ENCODE data around the gene DCXR. TPM values are rescaled to one million over a fixed set of nuclear protein-coding genes. Genes with fewer than 3 reads are reported as not detected.

Gene DCXR
- total RNA-seq, 3 donors from 2014 or later: 84.9 to 151 (median 124) TPM

DNA sequence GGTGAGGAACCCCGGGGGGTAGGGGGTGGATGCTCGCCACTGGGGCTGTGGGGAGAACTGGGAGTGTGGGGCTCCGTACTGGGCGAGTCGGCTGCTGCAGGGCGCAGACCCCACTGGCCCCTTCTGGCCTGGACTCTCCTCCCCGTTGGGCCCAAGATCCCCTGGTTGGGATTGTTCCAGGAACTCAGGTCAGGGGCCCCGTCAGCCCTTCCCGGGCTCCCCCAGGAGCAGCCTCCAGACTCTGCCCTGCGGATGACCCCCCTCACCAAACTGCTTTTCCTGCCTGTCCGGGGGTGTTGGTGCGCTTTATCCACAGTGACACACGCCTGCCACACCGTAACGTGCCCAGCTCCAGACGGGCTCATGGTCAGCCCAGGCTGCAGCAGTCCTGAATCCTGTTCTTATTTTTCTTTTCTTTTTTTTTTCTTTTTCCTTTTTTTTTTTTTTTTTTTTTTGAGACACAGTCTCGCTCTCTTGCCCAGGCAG, 35.9 kb downstream of the DCXR start:
- ATAC-seq: no peak
- no peak for DNase-seq
- TF ChIP-seq, protein P1, sequence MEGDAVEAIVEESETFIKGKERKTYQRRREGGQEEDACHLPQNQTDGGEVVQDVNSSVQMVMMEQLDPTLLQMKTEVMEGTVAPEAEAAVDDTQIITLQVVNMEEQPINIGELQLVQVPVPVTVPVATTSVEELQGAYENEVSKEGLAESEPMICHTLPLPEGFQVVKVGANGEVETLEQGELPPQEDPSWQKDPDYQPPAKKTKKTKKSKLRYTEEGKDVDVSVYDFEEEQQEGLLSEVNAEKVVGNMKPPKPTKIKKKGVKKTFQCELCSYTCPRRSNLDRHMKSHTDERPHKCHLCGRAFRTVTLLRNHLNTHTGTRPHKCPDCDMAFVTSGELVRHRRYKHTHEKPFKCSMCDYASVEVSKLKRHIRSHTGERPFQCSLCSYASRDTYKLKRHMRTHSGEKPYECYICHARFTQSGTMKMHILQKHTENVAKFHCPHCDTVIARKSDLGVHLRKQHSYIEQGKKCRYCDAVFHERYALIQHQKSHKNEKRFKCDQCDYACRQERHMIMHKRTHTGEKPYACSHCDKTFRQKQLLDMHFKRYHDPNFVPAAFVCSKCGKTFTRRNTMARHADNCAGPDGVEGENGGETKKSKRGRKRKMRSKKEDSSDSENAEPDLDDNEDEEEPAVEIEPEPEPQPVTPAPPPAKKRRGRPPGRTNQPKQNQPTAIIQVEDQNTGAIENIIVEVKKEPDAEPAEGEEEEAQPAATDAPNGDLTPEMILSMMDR (IDR thresholded peaks at IDR 0.05): no peak
- Histone ChIP-seq H3K4me1 (ENCODE audit: low read depth) (no peaks in the 10 kb centered on the region), H3K9me3 (no peaks in the 10 kb centered on the region), H3K4me3 (no peak overlapping the region), H3K36me3 (ENCODE audit: low read depth) (no peaks in the 10 kb centered on the region)
- intact Hi-C loops (cut with DNase I, micrococcal nuclease): no loop called here

DNA sequence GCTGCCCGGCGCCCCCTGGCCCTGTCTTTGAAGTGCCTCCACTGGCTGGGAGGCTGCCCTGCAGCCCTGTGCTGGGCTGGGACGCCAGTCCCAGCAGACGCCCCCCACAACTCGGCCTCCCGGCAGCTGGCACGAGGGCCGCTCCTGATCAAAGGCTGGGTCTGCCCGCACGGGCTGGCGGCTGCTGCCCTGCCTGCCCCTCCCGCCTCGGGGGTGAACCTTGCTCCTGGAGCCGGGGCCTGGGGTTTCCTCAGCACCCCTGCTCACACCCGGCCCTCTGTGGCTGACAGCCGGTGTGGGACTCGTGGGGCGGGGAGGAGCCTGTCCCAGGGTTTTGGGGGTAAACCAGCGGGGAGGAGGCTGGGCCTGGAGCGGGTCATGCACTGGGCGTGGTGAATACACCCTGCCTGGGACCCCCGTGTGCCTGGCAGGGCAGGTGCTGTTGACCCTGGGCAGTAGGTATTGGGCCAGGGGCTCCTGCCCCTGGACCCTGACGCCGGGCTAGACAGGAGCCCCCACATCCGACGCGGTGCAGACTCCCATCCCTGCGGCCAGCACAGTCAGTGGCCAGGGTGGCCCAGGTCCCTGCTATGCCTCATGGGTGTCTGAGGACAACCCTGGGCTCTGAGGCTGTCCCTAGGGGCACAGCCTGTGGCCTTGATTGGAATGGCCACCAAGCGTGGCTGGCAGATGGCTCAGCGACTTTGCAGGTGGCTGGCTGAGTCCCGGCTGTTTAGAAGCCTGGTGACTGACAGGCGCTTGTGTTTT, 36.5 kb downstream of the DCXR start:
- Histone ChIP-seq H3K4me1 (ENCODE audit: low read depth) (no peaks in the 10 kb centered on the region), H3K4me3 (no peak overlapping the region), H3K9me3 (no peaks in the 10 kb centered on the region), H3K36me3 (ENCODE audit: low read depth) (no peaks in the 10 kb centered on the region)
- DNase-seq: no peak
- peak; percentile 25 for ATAC-seq
- intact Hi-C loops (cut with DNase I, micrococcal nuclease): no loop called here
- TF ChIP-seq, protein P1 (IDR thresholded peaks at IDR 0.05): no peak

DNA sequence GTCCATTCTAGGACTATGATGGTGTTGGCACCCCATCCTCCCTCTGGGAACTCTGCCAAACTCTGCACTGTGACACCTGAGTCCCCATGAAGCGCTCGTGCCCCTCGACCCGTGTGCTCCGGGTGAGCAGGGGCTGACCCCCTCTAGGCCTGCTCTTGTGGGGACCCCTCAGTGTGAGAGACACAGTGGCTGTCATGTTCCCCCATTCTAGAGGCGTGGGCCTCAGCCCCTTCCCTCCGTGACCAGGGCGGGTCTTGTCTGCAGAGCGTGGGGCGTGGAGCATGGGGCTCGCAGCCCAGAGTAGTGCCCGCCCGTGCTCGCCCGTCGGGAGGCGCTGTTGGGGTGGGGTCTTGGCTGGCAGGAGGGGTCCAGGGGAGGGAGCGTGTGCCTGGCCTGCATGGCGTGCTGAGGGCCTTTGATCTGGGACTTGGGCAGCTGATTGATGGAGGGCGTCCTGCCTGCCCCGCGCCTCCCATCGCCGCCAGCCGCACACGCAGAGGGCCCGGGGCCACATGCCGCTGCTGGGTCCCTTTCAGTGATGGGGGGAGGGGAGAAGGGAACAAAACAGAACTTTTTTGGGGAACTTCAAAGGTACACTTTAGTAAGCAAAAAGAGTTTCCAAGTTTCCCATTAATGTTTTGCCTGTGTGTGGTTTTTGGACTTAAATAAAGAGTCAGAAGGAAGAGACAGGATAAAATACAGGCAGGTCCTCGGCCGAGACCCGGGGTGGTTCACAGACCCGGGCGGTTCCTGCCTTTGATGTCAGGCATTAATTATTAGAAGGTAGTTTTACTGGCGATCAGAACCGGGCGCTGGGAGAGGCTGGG, 37.3 kb downstream of the DCXR start:
- TF ChIP-seq, protein P1 (IDR thresholded peaks at IDR 0.05): no peak
- no peaks in the 10 kb centered on the region for H3K36me3 ChIP-seq (ENCODE audit: low read depth)
- no peaks in the 10 kb centered on the region for H3K4me1 ChIP-seq (ENCODE audit: low read depth)
- ATAC-seq (no peak), DNase-seq (no peak)
- no peaks in the 10 kb centered on the region for H3K9me3 ChIP-seq
- H3K4me3 ChIP-seq: no peak overlapping the region
- intact Hi-C loops (cut with DNase I, micrococcal nuclease): no loop called here

DNA sequence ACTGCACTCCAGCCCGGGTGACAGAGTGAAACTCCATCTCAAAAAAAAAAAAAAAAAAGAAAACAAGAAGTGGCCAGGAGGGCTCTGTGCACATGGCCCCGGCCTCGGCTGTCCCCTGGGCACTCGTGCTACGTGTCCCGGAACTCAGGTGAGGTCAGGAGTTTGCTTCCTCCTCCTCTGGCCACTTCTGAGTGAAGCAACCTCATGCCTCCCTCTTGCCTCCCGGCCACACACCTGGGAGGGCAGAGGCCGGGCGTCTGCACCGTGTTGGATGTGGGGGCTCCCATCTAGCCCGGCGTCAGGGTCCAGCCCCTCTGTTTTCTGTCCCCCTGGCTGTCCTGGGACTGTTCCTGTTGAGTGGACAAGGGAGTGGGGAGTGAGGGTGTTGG, 37.9 kb downstream of the DCXR start:
- DNase-seq (no peak), ATAC-seq (no peak)
- TF ChIP-seq, protein P1 (IDR thresholded peaks at IDR 0.05): no peak
- H3K4me1 ChIP-seq (ENCODE audit: low read depth): no peaks in the 10 kb centered on the region
- H3K4me3 ChIP-seq: no peak overlapping the region
- H3K9me3 ChIP-seq: no peaks in the 10 kb centered on the region
- intact Hi-C loops (cut with DNase I, micrococcal nuclease): no loop called here
- H3K36me3 ChIP-seq (ENCODE audit: low read depth): no peaks in the 10 kb centered on the region

DNA sequence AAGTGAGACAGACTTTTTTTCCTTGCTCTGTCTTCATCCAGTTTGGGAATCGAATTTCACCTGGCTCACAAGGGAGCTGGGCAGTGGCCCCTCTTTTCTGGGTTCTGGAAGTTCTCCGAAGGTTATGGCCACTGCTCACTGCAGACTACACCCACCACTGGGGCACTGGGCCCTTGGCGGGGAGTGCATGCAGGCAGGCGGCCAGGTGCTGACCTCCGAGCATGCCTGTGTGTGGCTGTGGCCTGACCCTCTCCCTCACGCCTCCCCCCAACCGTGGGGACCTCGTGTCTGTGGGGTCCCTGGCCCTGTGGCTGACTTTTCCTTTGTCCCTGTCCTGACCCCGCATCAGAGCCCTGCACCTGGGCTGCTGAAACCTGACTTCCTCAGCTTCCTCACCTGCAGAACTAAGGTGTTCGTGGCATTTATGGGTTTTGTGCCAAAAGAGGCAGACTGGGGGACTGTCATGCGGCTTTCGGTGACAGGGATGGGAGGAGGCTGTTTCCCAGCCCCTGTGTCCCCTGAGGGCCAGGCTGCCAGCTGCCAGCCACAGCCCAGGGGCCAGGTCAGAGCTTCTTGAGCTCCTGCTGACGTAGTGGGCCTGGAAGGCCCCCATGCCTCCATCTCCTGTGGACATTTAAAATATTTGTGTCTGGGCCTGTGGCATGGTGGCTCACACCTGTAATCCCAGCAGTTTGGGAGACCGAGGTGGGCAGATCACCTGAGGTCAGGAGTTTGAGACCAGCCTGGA, 38.6 kb downstream of the DCXR start:
- no peak for ATAC-seq
- H3K4me3 ChIP-seq: no peak overlapping the region
- intact Hi-C loops (cut with DNase I, micrococcal nuclease): no loop called here

More for the DNA sequence above, 38.6 kb downstream of the DCXR start:
- no peaks in the 10 kb centered on the region for H3K4me1 ChIP-seq (ENCODE audit: low read depth)
- TF ChIP-seq, protein P1 (IDR thresholded peaks at IDR 0.05): no peak
- no peaks in the 10 kb centered on the region for H3K36me3 ChIP-seq (ENCODE audit: low read depth)
- DNase-seq: no peak
- H3K9me3 ChIP-seq: no peaks in the 10 kb centered on the region
